Karpas-422 (cell line): ENCODE measurements around the gene RACK1. TPM values are rescaled to one million over a fixed set of nuclear protein-coding genes. Genes with fewer than 3 reads are reported as not detected.
"Not testable (repeated sequence)": the region's sequence is repeated elsewhere in the genome, so short reads cannot be mapped to it uniquely, and the experiment has no call there.

Experiments
- DNase-seq: peaks from one replicate; pipeline ENCODE4 v3.0.0-alpha.2; 2015
- H2AFZ ChIP-seq: fragments of 200-600 bp; sonication (generic); 2 replicates; pipeline ENCODE4 v1.6.1; 2014; ENCODE audit warnings: antibody characterized with exemption, low read length, mixed read lengths
- H3K27ac ChIP-seq: fragments of 200-600 bp; sonication (generic); 2 replicates; pipeline ENCODE4 v1.5.1; 2014; ENCODE audit warnings: mild to moderate bottlenecking, low read length, moderate library complexity
- H3K27me3 ChIP-seq: fragments of 200-600 bp; sonication (generic); 2 replicates; pipeline ENCODE4 v1.6.1; 2014; ENCODE audit warnings: low read length, mixed read lengths
- H3K36me3 ChIP-seq: fragments of 200-600 bp; sonication (generic); 2 replicates; pipeline ENCODE4 v1.6.1; 2014; ENCODE audit warnings: low read length, mixed read lengths; ENCODE audit not compliant: insufficient read depth
- H3K4me1 ChIP-seq: fragments of 200-600 bp; sonication (generic); 2 replicates; pipeline ENCODE4 v1.6.1; 2014; ENCODE audit warnings: mild to moderate bottlenecking, low read length, mixed read lengths
- H3K4me2 ChIP-seq: fragments of 200-600 bp; sonication (generic); 2 replicates; pipeline ENCODE4 v1.6.1; 2014; ENCODE audit warnings: low read length, low read depth, mild to moderate bottlenecking; ENCODE audit not compliant: poor library complexity, severe bottlenecking
- H3K4me3 ChIP-seq: fragments of 200-600 bp; sonication (generic); 2 replicates; pipeline ENCODE4 v1.5.1; 2014; ENCODE audit warnings: mild to moderate bottlenecking, antibody characterized with exemption, low read length, mixed read lengths
- H3K79me2 ChIP-seq: fragments of 200-600 bp; sonication (generic); 2 replicates; pipeline ENCODE4 v1.6.1; 2014; ENCODE audit warnings: mild to moderate bottlenecking, low read length, mixed read lengths
- H3K9ac ChIP-seq: fragments of 200-600 bp; sonication (generic); 2 replicates; pipeline ENCODE4 v1.6.0; 2014; ENCODE audit warnings: low read length
- H3K9me2 ChIP-seq: fragments of 200-600 bp; sonication (generic), shearing (Covaris generic); replicated peaks from 2 replicates; pipeline ENCODE4 v1.6.0; 2014; ENCODE audit warnings: mild to moderate bottlenecking, low read length, moderate library complexity; ENCODE audit not compliant: insufficient read depth
- H3K9me3 ChIP-seq: fragments of 300-700, 200-600 bp; sonication (generic); 2 replicates; pipeline ENCODE4 v1.6.1; 2014; ENCODE audit warnings: low read length, mixed read lengths
- H4K20me1 ChIP-seq: fragments of 200-600 bp; sonication (generic); 2 replicates; pipeline ENCODE4 v1.6.1; 2014; ENCODE audit warnings: mild to moderate bottlenecking, antibody characterized with exemption, low read length, low read depth; ENCODE audit not compliant: insufficient read depth
- total RNA-seq: library from RNA; depleted of rRNA; stranded (reverse); fragments of >200 nt; shearing (Covaris generic); gene quantifications from 2 replicates; pipeline ENCODE4 v1.2.3, GENCODE V29; 2014; ENCODE audit warnings: low replicate concordance; rRNA removed

RACK1 gene
- total RNA-seq, result 7,026 and 7,196 TPM in 2 replicates

GRCh38 chr5:181243564-181244343 is at the start of gene RACK1:
RACK1 (minus strand) TSS chr5:181243906; CDS start chr5:181243800, 106 bp downstream.
- peaks cover 63% of the 10 kb centered on the region for H3K79me2 ChIP-seq
- peaks cover 55% of the 10 kb centered on the region for H3K4me1 ChIP-seq
- H2AFZ ChIP-seq, result no peak within 1 kb of the TSS
- H3K27ac ChIP-seq, result peak within 1 kb of the TSS; percentile 94
- peaks cover 34% of the 10 kb centered on the region for H4K20me1 ChIP-seq
- H3K9me2 ChIP-seq, result no peaks in the 10 kb centered on the region
- H3K4me2 ChIP-seq, result peak within 1 kb of the TSS; percentile 85
- no peaks in the 10 kb centered on the region for H3K9me3 ChIP-seq
- peaks cover 35% of the 10 kb centered on the region for H3K36me3 ChIP-seq
- DNase-seq, result peak; percentile 96
- H3K4me3 ChIP-seq, result peak within 1 kb of the TSS; percentile 88
- peak within 1 kb of the TSS; percentile 93 for H3K9ac ChIP-seq
- H3K27me3 ChIP-seq, result no peaks in the 10 kb centered on the region

DNA sequence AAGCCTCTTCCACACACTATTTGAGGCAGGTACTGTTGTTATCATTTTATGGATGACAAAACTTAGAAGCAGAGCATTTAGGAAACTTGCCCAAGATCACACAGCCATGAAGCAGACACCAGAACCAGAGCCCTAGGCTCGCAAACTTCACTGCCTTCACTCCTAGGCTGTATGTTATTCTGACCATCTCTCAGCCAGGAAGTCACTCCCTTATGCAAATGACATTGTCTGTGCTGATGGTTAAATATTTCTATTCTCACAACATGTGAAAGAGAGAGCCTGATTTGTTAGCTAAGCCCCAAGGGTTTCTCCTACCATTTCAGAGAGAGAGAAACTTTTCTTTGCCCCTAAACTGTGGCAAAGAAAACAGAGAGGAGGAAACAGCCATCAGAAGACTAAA is 43.6 kb upstream of the RACK1 start:
- H3K79me2 ChIP-seq, H3K36me3 ChIP-seq, H3K27ac ChIP-seq, H3K4me2 ChIP-seq, H3K27me3 ChIP-seq, H3K4me1 ChIP-seq, H3K9me3 ChIP-seq, H3K4me3 ChIP-seq, H3K9me2 ChIP-seq, H4K20me1 ChIP-seq, H3K9ac ChIP-seq: not testable (repeated sequence)
- 0 out of 2 replicates have a peak overlapping the region, but pooled peaks have one; percentile 41 for H2AFZ ChIP-seq
- peak; percentile 42 for DNase-seq

DNA sequence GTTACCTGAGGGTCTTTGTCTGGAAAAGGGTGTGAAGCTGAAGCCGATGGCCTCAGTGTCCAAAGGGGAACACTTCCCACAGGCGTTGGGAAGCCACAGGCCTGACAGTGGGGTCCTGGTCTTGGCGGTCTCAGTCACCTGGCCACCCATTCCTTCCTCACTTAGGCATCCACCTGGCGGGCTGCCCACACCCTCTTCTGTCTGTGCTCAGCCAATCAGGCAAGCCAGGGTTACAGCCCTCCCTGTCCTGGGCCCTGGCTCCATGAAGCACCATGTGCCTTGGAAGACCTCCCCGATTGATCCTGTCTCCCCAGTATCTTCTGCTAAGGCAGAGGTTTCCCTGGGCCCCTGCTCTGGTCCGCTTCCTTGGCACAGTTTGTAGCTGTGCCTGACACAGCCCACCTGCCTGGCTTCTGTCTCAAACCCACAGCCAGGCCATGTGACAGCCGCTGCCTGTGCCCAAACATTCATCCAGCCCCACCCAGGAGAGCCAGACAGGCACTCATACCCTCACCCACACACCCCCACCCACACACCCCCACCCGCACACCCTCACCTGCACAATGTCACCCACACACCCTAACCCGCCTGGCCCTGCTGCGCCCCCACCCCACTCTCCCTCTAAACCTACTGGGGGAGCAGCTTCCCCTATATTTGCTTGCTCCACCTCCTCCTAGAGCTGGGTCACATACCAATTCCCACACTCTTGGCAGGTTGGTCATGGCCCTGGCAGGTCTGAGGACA is 42.4 kb upstream of the RACK1 start:
- H3K4me1 ChIP-seq, DNase-seq, H4K20me1 ChIP-seq, H3K4me2 ChIP-seq, H2AFZ ChIP-seq, H3K9me3 ChIP-seq, H3K4me3 ChIP-seq, H3K79me2 ChIP-seq, H3K27me3 ChIP-seq, H3K9me2 ChIP-seq, H3K27ac ChIP-seq, H3K9ac ChIP-seq, H3K36me3 ChIP-seq: not testable (repeated sequence)

DNA sequence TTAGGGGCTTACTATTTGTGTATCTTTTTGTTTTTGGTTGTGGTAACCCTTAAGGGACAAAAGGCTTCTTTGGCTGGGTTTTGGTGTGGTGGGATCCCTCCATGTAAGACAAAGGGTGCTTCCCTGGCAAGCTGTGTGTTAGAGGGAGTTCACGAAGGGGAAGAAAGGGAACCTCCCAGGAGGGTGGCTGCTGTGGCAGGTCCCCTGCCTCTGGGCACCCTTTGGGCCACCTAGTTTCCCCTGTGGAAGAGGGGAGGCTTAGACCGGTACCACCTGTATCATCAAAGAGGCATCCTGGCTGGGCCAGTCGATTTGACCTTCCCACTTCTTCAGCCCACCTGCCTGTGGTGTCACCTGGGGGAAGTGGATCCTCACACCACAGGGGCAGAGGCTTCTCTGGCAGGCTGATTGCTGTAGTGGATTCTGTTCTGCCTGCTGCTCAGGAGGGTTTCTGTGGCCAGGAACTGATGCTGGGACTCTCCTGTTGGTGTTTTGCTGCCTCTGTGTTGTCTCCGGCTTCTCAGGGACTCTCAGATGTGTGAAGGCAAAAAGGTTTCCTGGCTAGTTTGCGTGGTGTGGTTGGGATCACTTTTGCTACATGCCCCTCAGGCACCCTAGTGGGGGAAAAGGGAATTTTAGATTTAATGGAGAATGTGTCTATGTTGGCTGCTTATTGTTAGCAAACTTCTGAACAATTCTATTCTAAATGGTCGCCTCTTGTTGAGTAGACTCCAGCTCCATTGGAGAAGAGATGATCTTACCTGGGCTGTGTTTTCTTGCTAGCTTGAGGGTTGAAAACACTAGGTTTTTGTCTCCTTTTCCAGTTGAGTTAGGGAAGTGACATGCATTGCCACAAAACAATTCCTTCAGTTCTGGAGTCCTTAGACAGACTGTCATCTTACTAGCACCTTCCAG is 40.4 kb upstream of the RACK1 start:
- not testable (repeated sequence) for H3K9me2 ChIP-seq, DNase-seq, H3K4me3 ChIP-seq, H2AFZ ChIP-seq, H3K36me3 ChIP-seq, H4K20me1 ChIP-seq, H3K9ac ChIP-seq, H3K27ac ChIP-seq, H3K4me1 ChIP-seq, H3K79me2 ChIP-seq, H3K27me3 ChIP-seq, H3K4me2 ChIP-seq, H3K9me3 ChIP-seq

DNA sequence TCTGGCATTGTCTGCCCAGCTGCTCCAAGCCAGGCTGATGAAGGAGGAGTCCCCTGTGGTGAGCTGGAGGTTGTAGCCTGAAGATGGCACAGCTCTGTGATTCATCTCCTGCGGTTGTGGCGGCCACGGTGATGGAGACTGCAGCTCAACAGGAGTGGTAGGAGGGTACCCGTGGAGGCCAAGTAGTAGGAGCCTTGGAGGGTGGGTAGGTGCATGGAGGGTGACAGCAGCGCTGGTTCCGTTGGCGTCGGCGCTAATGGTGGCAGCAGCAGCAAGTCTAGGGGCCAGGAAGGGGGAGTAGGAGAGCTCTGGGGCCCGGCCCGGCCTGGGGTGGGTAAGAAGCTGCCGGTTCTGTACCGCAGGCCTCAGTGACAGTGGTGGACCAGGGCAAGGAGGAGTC is 39.6 kb upstream of the RACK1 start:
- H3K27me3 ChIP-seq, result no peaks in the 10 kb centered on the region
- H2AFZ ChIP-seq, result no peak overlapping the region
- no peak overlapping the region for H3K4me2 ChIP-seq
- no peaks in the 10 kb centered on the region for H3K36me3 ChIP-seq
- no peak overlapping the region for H3K9ac ChIP-seq
- H3K27ac ChIP-seq, result no peak overlapping the region
- peaks cover 6% of the 10 kb centered on the region for H3K4me1 ChIP-seq
- no peak overlapping the region for H3K4me3 ChIP-seq
- no peaks in the 10 kb centered on the region for H3K79me2 ChIP-seq
- no peaks in the 10 kb centered on the region for H3K9me3 ChIP-seq
- DNase-seq, result no peak
- no peaks in the 10 kb centered on the region for H3K9me2 ChIP-seq
- no peaks in the 10 kb centered on the region for H4K20me1 ChIP-seq

GRCh38 chr5:181282874-181283273 is 39.2 kb upstream of the RACK1 start:
- no peaks in the 10 kb centered on the region for H3K79me2 ChIP-seq
- H3K36me3 ChIP-seq, result no peaks in the 10 kb centered on the region
- no peaks in the 10 kb centered on the region for H3K9me2 ChIP-seq
- no peaks in the 10 kb centered on the region for H4K20me1 ChIP-seq
- no peak overlapping the region for H3K4me2 ChIP-seq
- no peak overlapping the region for H3K27ac ChIP-seq
- no peak for DNase-seq
- peaks cover 6% of the 10 kb centered on the region for H3K4me1 ChIP-seq
- H3K27me3 ChIP-seq, result no peaks in the 10 kb centered on the region
- H2AFZ ChIP-seq, result no peak overlapping the region
- H3K4me3 ChIP-seq, result no peak overlapping the region
- H3K9me3 ChIP-seq, result no peaks in the 10 kb centered on the region
- no peak overlapping the region for H3K9ac ChIP-seq

DNA sequence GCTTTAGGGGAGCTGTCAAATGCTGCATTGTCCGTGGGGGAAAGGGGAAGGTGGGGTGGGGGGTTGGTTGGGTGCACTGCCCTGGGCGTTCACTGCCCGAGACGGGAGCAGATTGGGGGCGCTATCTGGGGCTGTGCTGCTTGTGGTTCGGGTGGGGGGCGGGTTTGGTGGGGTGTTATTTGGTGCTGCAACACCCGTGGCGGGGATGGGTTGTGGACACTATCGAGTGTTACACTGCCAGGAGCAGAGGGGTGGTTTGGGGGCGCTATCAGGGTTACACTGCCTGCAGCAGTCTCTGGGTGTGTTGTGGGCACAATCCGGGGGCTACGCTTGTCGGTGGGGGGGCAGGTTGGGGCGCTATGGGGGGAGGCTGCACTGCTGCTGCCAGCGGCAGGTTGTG is 38.7 kb upstream of the RACK1 start:
- H3K9me2 ChIP-seq, H3K4me3 ChIP-seq, H3K4me2 ChIP-seq, H3K9ac ChIP-seq, H3K36me3 ChIP-seq, H4K20me1 ChIP-seq, H3K27ac ChIP-seq, H3K9me3 ChIP-seq, H3K79me2 ChIP-seq, H3K4me1 ChIP-seq, DNase-seq, H2AFZ ChIP-seq, H3K27me3 ChIP-seq: not testable (repeated sequence)

DNA sequence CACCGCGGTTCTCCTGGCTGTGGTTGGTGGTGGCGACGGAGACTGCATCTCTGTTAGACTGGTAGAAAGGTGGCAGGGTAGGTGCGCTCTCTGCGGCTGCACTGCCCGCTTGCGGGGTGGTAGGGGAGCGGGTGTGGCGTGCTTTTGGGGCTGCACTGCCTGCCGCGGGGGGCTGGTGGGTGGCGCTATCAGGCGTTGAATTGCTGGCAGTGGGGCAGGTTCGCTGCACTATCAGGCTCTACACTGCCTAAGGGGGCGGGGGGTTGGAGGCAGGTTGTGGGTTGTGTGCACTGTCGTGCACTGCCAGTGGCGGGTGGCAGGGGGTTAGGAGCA is 38.2 kb upstream of the RACK1 start:
- no peaks in the 10 kb centered on the region for H3K9me2 ChIP-seq
- DNase-seq, result no peak
- no peak overlapping the region for H3K4me3 ChIP-seq
- H3K9ac ChIP-seq, result no peak overlapping the region
- no peak overlapping the region for H3K27ac ChIP-seq
- no peaks in the 10 kb centered on the region for H3K9me3 ChIP-seq
- no peaks in the 10 kb centered on the region for H3K27me3 ChIP-seq
- H3K36me3 ChIP-seq, result no peaks in the 10 kb centered on the region
- no peaks in the 10 kb centered on the region for H4K20me1 ChIP-seq
- no peak overlapping the region for H3K4me2 ChIP-seq
- no peaks in the 10 kb centered on the region for H3K79me2 ChIP-seq
- no peaks in the 10 kb centered on the region; the same call in 1 of the 2 replicates for H3K4me1 ChIP-seq
- no peak overlapping the region for H2AFZ ChIP-seq
